H9 (cell line): Measurements from ENCODE around the gene MYLK. TPM values are rescaled to one million over a fixed set of nuclear protein-coding genes. Genes with fewer than 3 reads are reported as not detected.

Source experiments
- DNase-seq: peaks from one replicate; pipeline ENCODE4 v3.0.0-alpha.2; 2017
- H2AFZ ChIP-seq: one replicate; pipeline ENCODE4 v1.6.1; 2013; ENCODE audit warnings: mild to moderate bottlenecking, low read length, control low read depth, moderate library complexity
- H2AK5ac ChIP-seq: 2 replicates; pipeline ENCODE4 v1.6.1; 2013; ENCODE audit warnings: low read length, control low read depth, mixed read lengths; ENCODE audit not compliant: insufficient read length
- H2BK120ac ChIP-seq: one replicate; pipeline ENCODE4 v1.6.1; 2013; ENCODE audit warnings: low read depth, mild to moderate bottlenecking, low read length, control low read depth, inconsistent platforms; ENCODE audit not compliant: poor library complexity, severe bottlenecking
- H2BK12ac ChIP-seq: 2 replicates; pipeline ENCODE4 v1.6.1; 2013; ENCODE audit warnings: low read length, control low read depth, mixed read lengths, low read depth; ENCODE audit not compliant: insufficient read length
- H2BK15ac ChIP-seq: 2 replicates; pipeline ENCODE4 v1.6.1; 2013; ENCODE audit warnings: low read depth, low read length, control low read depth
- H2BK20ac ChIP-seq: one replicate; pipeline ENCODE4 v1.6.1; 2013; ENCODE audit warnings: low read depth, mild to moderate bottlenecking, low read length, control low read depth, inconsistent platforms; ENCODE audit not compliant: poor library complexity, severe bottlenecking
- H2BK5ac ChIP-seq: 2 replicates; pipeline ENCODE4 v1.6.1; 2013; ENCODE audit warnings: low read length, control low read depth, mixed read lengths; ENCODE audit not compliant: insufficient read length
- H3K14ac ChIP-seq: 2 replicates; pipeline ENCODE4 v1.6.1; 2013; ENCODE audit warnings: low read length, control low read depth; ENCODE audit not compliant: insufficient read depth
- H3K18ac ChIP-seq: 2 replicates; pipeline ENCODE4 v1.6.1; 2013; ENCODE audit warnings: low read depth, mild to moderate bottlenecking, mixed read lengths, low read length, control low read depth; ENCODE audit not compliant: insufficient read length
- H3K23ac ChIP-seq: 2 replicates; pipeline ENCODE4 v1.6.1; 2013; ENCODE audit warnings: low read length, control low read depth, mixed read lengths, low read depth; ENCODE audit not compliant: insufficient read length
- H3K23me2 ChIP-seq: 2 replicates; pipeline ENCODE4 v1.6.1; 2013; ENCODE audit warnings: low read depth, mild to moderate bottlenecking, mixed read lengths, low read length, control low read depth; ENCODE audit not compliant: insufficient read length, poor library complexity, severe bottlenecking
- H3K27ac ChIP-seq: 2 replicates; pipeline ENCODE4 v1.5.1; 2013; ENCODE audit warnings: low read length, control low read depth, mixed read lengths, low read depth; ENCODE audit not compliant: insufficient read length
- H3K27me3 ChIP-seq: 2 replicates; pipeline ENCODE4 v1.6.1; 2013; ENCODE audit warnings: low read length, control low read depth, inconsistent platforms; ENCODE audit not compliant: insufficient read depth
- H3K4ac ChIP-seq: 2 replicates; pipeline ENCODE4 v1.6.1; 2013; ENCODE audit warnings: low read depth, mild to moderate bottlenecking, control low read depth, inconsistent platforms, low read length, moderate library complexity
- H3K4me1 ChIP-seq: 2 replicates; pipeline ENCODE4 v1.6.1; 2013; ENCODE audit warnings: low read length, control low read depth, inconsistent platforms; ENCODE audit not compliant: insufficient read depth
- H3K4me2 ChIP-seq: 2 replicates; pipeline ENCODE4 v1.6.1; 2013; ENCODE audit warnings: low read length, control low read depth, mixed read lengths; ENCODE audit not compliant: insufficient read length, insufficient read depth
- H3K56ac ChIP-seq: 2 replicates; pipeline ENCODE4 v1.6.1; 2013; ENCODE audit warnings: low read depth, mild to moderate bottlenecking, mixed read lengths, low read length, control low read depth; ENCODE audit not compliant: insufficient read length
- H3K79me1 ChIP-seq: 2 replicates; pipeline ENCODE4 v1.6.1; 2013; ENCODE audit warnings: low read depth, mild to moderate bottlenecking, moderate library complexity, low read length, control low read depth, inconsistent platforms; ENCODE audit not compliant: insufficient read depth, poor library complexity, severe bottlenecking
- H3K79me2 ChIP-seq: 2 replicates; pipeline ENCODE4 v1.6.1; 2013; ENCODE audit warnings: low read length, control low read depth, inconsistent platforms; ENCODE audit not compliant: insufficient read depth
- H3K9ac ChIP-seq: 2 replicates; pipeline ENCODE4 v1.6.1; 2013; ENCODE audit warnings: low read length, control low read depth, mixed read lengths; ENCODE audit not compliant: insufficient read length; ENCODE audit errors: extremely low read depth
- H3K9me3 ChIP-seq: one replicate; pipeline ENCODE4 v1.6.1; 2013; ENCODE audit warnings: low read depth, low read length, inconsistent platforms; ENCODE audit not compliant: control insufficient read depth
- H3T11ph ChIP-seq: one replicate; pipeline ENCODE4 v1.6.1; 2013; ENCODE audit warnings: mild to moderate bottlenecking, low read length, control low read depth, inconsistent platforms
- H4K20me1 ChIP-seq: one replicate; pipeline ENCODE4 v1.6.1; 2013; ENCODE audit not compliant: control insufficient read depth, insufficient read length, insufficient read depth
- H4K5ac ChIP-seq: 2 replicates; pipeline ENCODE4 v1.6.1; 2013; ENCODE audit warnings: low read depth, mild to moderate bottlenecking, mixed read lengths, low read length, control low read depth; ENCODE audit not compliant: insufficient read length
- H4K8ac ChIP-seq: replicated peaks from 2 replicates; pipeline ENCODE4 v1.6.1; 2013; ENCODE audit warnings: low read length, control low read depth, mixed read lengths, low read depth; ENCODE audit not compliant: insufficient read length
- H4K91ac ChIP-seq: 2 replicates; pipeline ENCODE4 v1.6.1; 2013; ENCODE audit warnings: low read depth, mild to moderate bottlenecking, moderate library complexity, mixed read lengths, low read length, control low read depth; ENCODE audit not compliant: insufficient read length
- H3K27ac Mint-ChIP-seq, 3 experiments: 2 replicates in 2 of 3; 3 replicates in 1 of 3; pipeline ENCODE4 v1.8.0; 2020 to 2021; ENCODE audit warnings: mixed read lengths in 3 of 3, mild to moderate bottlenecking in 1 of 3, moderate library complexity in 1 of 3
- H3K27me3 Mint-ChIP-seq: 2 replicates; pipeline ENCODE4 v1.8.0; 2021; ENCODE audit warnings: low read depth, mild to moderate bottlenecking, moderate library complexity, mixed read lengths
- H3K36me3 Mint-ChIP-seq, 3 experiments: 2 replicates in 2 of 3; 3 replicates in 1 of 3; pipeline ENCODE4 v1.8.0; 2020 to 2021; ENCODE audit warnings: low read depth in 3 of 3, mixed read lengths in 3 of 3; ENCODE audit not compliant: insufficient read depth in 1 of 3
- H3K4me1 Mint-ChIP-seq, 2 experiments: 2 replicates each; pipeline ENCODE4 v1.8.0; 2020; ENCODE audit warnings: mixed read lengths in 2 of 2
- H3K4me3 Mint-ChIP-seq, 2 experiments: 2 replicates in 1 of 2; 3 replicates in 1 of 2; pipeline ENCODE4 v1.8.0; 2020 to 2021; ENCODE audit warnings: mild to moderate bottlenecking in 2 of 2, mixed read lengths in 2 of 2, moderate library complexity in 1 of 2
- H3K9me3 Mint-ChIP-seq, 2 experiments: 2 replicates in 1 of 2; 3 replicates in 1 of 2; pipeline ENCODE4 v1.8.0; 2020; ENCODE audit warnings: mild to moderate bottlenecking in 2 of 2, mixed read lengths in 2 of 2, moderate library complexity in 1 of 2
- CTCF ChIP-seq: fragments of 200-600 bp; sonication (generic); conservative IDR thresholded peaks from 3 replicates; pipeline ENCODE4 v1.8.0; 2021; ENCODE audit warnings: antibody characterized with exemption, mild to moderate bottlenecking
- WGBS: extraction: QIAGEN DNeasy Blood & Tissue Kit; methylation state at CpG from one replicate; pipeline ENCODE4 v1.1.7; 2013; ENCODE audit warnings: missing lambda C conversion rate, low lambda C conversion rate, mixed read lengths; ENCODE audit not compliant: insufficient read length; ENCODE audit errors: extremely low coverage; 5-methylcytosine and 5-hydroxymethylcytosine counted together
- total RNA-seq: library from RNA; stranded (reverse); gene quantifications from 2 replicates; pipeline ENCODE4 v1.2.1, GENCODE V29; 2021

Gene MYLK
- total RNA-seq, 1 experiment from 2014 or later: 10.1 TPM

GRCh38 chr3:123773681-123774431 is 110.3 kb downstream of the MYLK start:
- no peak overlapping the region for H4K5ac ChIP-seq
- H4K20me1 ChIP-seq: no peaks in the 10 kb centered on the region
- H3K9ac ChIP-seq: no peak overlapping the region
- no peaks in the 10 kb centered on the region for H3K79me1 ChIP-seq
- no peak overlapping the region for H2BK15ac ChIP-seq
- H3K4me2 ChIP-seq: no peak overlapping the region
- no peaks in the 10 kb centered on the region for H3K79me2 ChIP-seq
- no peak overlapping the region for H4K8ac ChIP-seq
- no peak overlapping the region for H2AK5ac ChIP-seq
- no peak overlapping the region for H3K56ac ChIP-seq
- no peak overlapping the region for H3K14ac ChIP-seq
- no peak overlapping the region for H2BK20ac ChIP-seq
- H3T11ph ChIP-seq: no peak overlapping the region
- no peak overlapping the region for H2BK120ac ChIP-seq
- no peak for TF ChIP-seq CTCF
- H3K4me1 Mint-ChIP-seq: no peaks in the 10 kb centered on the region
- H3K9me3 ChIP-seq: no peaks in the 10 kb centered on the region
- no peak overlapping the region for H3K23ac ChIP-seq
- no peak overlapping the region for H3K27ac Mint-ChIP-seq
- no peaks in the 10 kb centered on the region for H3K23me2 ChIP-seq
- DNase-seq: no peak
- H3K9me3 Mint-ChIP-seq: no peaks in the 10 kb centered on the region
- no peak overlapping the region for H2AFZ ChIP-seq
- no peaks in the 10 kb centered on the region for H3K4me1 ChIP-seq
- H4K91ac ChIP-seq: no peak overlapping the region
- no peak overlapping the region for H3K4ac ChIP-seq
- H3K18ac ChIP-seq: no peak overlapping the region
- no peak overlapping the region for H3K27ac ChIP-seq
- H3K36me3 Mint-ChIP-seq: no peaks in the 10 kb centered on the region
- H2BK5ac ChIP-seq: no peak overlapping the region
- no peaks in the 10 kb centered on the region; the same call in 1 of the 2 replicates for H3K27me3 Mint-ChIP-seq
- WGBS: no CpG with 5 or more reads among the region's 7 CpGs
- no peak overlapping the region for H2BK12ac ChIP-seq
- no peak overlapping the region for H3K4me3 Mint-ChIP-seq
- H3K27me3 ChIP-seq: no peaks in the 10 kb centered on the region
